Measurements from ENCODE around the gene TP53BP1.

TP53BP1 gene

GRCh38 chr15:43414196-43414595 is 78.8 kb downstream of the TP53BP1 start:
- peaks cover 9% of the 10 kb centered on the region for H3F3A ChIP-seq (ENCODE audit: control insufficient read depth, insufficient read depth)
- no peak overlapping the region for H3K4me3 ChIP-seq (ENCODE audit: low read length)
- H3K36me3 ChIP-seq (ENCODE audit: control insufficient read depth, low read length), result peaks cover 47% of the 10 kb centered on the region
- no peaks in the 10 kb centered on the region for H3K27me3 ChIP-seq (ENCODE audit: control insufficient read depth, low read length)
- H3K27ac ChIP-seq (ENCODE audit: low read depth, low read length), result no peak overlapping the region
- H3K4me2 ChIP-seq (ENCODE audit: low read length), result no peak overlapping the region
- H4K20me1 ChIP-seq (ENCODE audit: control insufficient read depth, insufficient read depth, low read depth, low read length), result no peaks in the 10 kb centered on the region
- H3K79me2 ChIP-seq (ENCODE audit: control insufficient read depth, low read length), result no peaks in the 10 kb centered on the region
- H3K9me2 ChIP-seq (replicated peaks; ENCODE audit: control insufficient read depth, low read length), result no peaks in the 10 kb centered on the region
- no peaks in the 10 kb centered on the region for H3K4me1 ChIP-seq (ENCODE audit: control insufficient read depth, low read length)
- TF ChIP-seq CTCF (IDR thresholded peaks at IDR 0.05; ENCODE audit: low read depth, low read length, poor library complexity, severe bottlenecking) (no peak), EZH2phosphoT487 (IDR thresholded peaks at IDR 0.05; ENCODE audit: borderline replicate concordance, low read length) (no peak)
- no peaks in the 10 kb centered on the region for H3K9me3 ChIP-seq (ENCODE audit: control insufficient read depth, insufficient read depth, low read length)

- no peak overlapping the region for H3K4me2 ChIP-seq (ENCODE audit: low read length)
- no peaks in the 10 kb centered on the region for H3K4me1 ChIP-seq (ENCODE audit: control insufficient read depth, low read length)
- H3K79me2 ChIP-seq (ENCODE audit: control insufficient read depth, low read length), result no peaks in the 10 kb centered on the region
- H3F3A ChIP-seq (ENCODE audit: control insufficient read depth, insufficient read depth), result peaks cover 12% of the 10 kb centered on the region
- H3K9me2 ChIP-seq (replicated peaks; ENCODE audit: control insufficient read depth, low read length), result no peaks in the 10 kb centered on the region
- no peaks in the 10 kb centered on the region for H4K20me1 ChIP-seq (ENCODE audit: control insufficient read depth, insufficient read depth, low read depth, low read length)
- no peak overlapping the region for H3K27ac ChIP-seq (ENCODE audit: low read depth, low read length)
- H3K27me3 ChIP-seq (ENCODE audit: control insufficient read depth, low read length), result no peaks in the 10 kb centered on the region
- H3K4me3 ChIP-seq (ENCODE audit: low read length), result no peak overlapping the region
- H3K36me3 ChIP-seq (ENCODE audit: control insufficient read depth, low read length), result peaks cover 68% of the 10 kb centered on the region
- TF ChIP-seq CTCF (IDR thresholded peaks at IDR 0.05; ENCODE audit: low read depth, low read length, poor library complexity, severe bottlenecking) (no peak), EZH2phosphoT487 (IDR thresholded peaks at IDR 0.05; ENCODE audit: borderline replicate concordance, low read length) (no peak)
- H3K9me3 ChIP-seq (ENCODE audit: control insufficient read depth, insufficient read depth, low read length), result no peaks in the 10 kb centered on the region
Measured at GRCh38 chr15:43412096-43412495, 80.9 kb downstream of the TP53BP1 start.

- Histone ChIP-seq H3K9me3 (ENCODE audit: control insufficient read depth, insufficient read depth, low read length) (no peaks in the 10 kb centered on the region), H3K27me3 (ENCODE audit: control insufficient read depth, low read length) (no peaks in the 10 kb centered on the region), H3K4me1 (ENCODE audit: control insufficient read depth, low read length) (no peaks in the 10 kb centered on the region), H3K4me3 (ENCODE audit: low read length) (no peak overlapping the region), H3K36me3 (ENCODE audit: control insufficient read depth, low read length) (peaks cover 70% of the 10 kb centered on the region), H3K4me2 (ENCODE audit: low read length) (no peak overlapping the region), H3K79me2 (ENCODE audit: control insufficient read depth, low read length) (no peaks in the 10 kb centered on the region), H3K9me2 (replicated peaks; ENCODE audit: control insufficient read depth, low read length) (no peaks in the 10 kb centered on the region), H4K20me1 (ENCODE audit: control insufficient read depth, insufficient read depth, low read depth, low read length) (no peaks in the 10 kb centered on the region), H3F3A (ENCODE audit: control insufficient read depth, insufficient read depth) (peaks cover 12% of the 10 kb centered on the region), H3K27ac (ENCODE audit: low read depth, low read length) (no peak overlapping the region)
- no peak for TF ChIP-seq EZH2phosphoT487 (IDR thresholded peaks at IDR 0.05; ENCODE audit: borderline replicate concordance, low read length)
- no peak for TF ChIP-seq CTCF (IDR thresholded peaks at IDR 0.05; ENCODE audit: low read depth, low read length, poor library complexity, severe bottlenecking)
Measured at GRCh38 chr15:43410572-43411214, 82.3 kb downstream of the TP53BP1 start.
